Activated CD4-positive, CD25-positive, alpha-beta regulatory T cell treated with anti-CD3 and anti-CD28 coated beads, Interleukin-2, amount 50 U/mL, for 16 hours (primary cell): Measurements from ENCODE around the gene MSI2.
"Not testable (repeated sequence)": the region's sequence is repeated elsewhere in the genome, so short reads cannot be mapped to it uniquely, and the experiment has no call there.

Experiments used
- DNase-seq: peaks from one replicate; pipeline ENCODE4 v3.0.0-alpha.2; 2020; ENCODE audit warnings: low read depth, low spot score

The MSI2 gene

DNA sequence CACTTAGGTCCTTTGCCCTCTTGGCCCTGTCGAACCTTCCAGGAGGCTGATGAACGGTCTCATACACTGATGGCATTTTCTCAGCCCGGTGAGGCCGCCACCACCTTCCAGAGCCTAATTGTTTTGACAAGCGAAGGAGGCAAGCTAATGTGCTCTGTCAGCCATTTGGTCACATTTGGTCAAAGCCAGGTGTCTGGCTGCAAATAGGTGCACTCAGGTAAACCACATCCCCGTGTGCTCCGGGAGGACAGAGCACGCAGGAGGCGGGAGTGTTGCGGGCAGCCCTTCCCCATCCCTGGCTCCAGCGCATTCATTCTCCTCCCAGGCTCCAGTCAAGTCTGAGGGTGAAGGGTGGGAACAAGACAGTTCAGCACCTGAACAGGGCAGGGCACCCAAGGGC is 240.1 kb downstream of the MSI2 start:
- DNase-seq: no peak

DNA sequence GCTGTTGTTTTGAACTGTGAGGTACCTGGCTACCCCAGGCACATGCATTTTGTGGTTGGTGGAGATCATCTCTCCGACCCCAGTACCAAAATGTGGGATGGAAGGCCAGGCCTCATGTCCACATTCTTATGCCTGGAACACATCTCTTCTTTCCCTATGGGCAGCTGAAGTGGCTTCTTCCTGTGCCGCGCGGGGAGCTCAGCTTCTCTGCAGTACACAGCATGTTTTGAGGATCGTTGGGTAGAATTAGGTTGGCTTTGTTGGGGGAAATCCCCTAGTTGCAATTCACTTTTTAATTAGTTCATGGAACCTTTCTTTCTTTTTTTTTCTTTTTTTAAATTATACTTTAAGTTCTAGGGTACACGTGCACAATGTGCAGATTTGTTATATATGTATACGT is 242.1 kb downstream of the MSI2 start:
- DNase-seq: no peak

DNA sequence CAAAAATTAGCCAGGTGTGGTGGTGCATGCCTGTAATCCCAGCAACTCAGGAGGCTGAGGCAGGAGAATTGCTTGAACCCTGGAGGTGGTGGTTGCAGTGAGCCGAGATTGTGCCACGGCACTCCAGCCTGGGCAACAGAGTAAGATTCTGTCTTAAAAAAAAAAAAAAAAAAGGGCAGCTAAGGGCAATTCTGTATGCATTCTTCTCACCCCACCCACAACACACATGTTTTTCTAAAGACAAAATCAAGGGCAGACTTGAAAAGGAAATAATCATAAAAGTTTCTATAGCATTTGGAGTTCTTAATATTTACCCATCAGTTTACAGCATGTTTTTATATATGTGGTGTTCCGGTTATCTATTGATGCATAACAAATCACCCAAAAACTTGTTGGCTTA is 242.9 kb downstream of the MSI2 start:
- DNase-seq: not testable (repeated sequence)

DNA sequence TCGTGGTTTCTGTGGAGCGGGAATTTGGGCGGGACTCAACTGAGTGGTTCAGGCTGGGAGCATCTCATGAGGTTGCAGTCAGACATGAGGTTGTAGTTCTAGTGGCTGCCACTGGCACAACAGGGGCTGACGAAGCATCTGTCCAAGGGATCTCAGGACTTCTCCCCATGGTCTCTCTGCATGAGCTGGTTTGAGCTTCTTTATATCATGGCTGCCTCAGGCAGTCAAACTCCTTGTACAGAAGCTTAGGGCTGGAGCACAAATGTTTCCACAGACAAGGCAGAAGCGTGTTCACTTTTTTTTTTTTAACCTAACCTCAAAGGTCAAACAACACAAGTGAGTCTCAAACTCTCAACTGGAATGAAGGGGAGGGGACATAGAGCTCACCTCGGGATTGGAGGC is 243.3 kb downstream of the MSI2 start:
- DNase-seq: no peak

DNA sequence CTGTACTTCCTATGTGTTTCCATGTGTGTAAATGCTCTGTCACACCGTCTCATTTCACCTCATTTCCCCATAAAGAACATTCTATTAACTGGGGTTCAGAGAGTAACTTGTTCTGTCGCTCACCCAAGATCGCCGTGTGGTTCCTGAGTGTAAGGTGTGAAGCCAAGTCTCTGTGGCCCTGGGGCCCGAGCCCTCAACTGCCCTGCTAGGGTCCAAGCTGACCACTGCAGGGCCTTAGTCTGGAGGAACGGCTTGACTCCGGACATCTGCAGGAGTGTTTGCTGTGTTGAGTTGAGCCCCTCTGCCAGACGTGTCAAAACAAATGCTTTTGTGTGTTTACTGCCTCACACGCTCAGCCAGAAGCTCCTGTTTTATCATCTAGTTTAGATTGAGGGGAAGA is 244.7 kb downstream of the MSI2 start:
- no peak for DNase-seq

DNA sequence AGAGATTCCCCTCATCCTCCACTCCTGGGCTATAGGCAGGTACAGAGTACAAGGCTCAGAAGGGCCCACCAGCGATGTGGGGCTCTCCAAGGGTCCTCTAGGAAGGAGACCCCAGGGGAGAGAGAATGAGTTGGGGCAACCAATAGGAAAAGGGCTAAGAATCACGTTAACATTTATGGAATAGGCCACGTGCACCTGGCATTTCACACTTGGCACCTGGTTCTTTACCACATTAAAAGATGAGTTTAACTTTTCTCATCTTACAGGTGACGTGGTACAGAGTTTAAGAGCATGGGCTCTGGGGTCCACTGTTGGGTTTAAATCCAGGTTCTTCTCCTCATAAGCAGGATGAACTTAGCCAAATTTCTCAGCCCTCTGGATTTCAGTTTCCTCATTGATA is 245.7 kb downstream of the MSI2 start:
- no peak for DNase-seq

DNA sequence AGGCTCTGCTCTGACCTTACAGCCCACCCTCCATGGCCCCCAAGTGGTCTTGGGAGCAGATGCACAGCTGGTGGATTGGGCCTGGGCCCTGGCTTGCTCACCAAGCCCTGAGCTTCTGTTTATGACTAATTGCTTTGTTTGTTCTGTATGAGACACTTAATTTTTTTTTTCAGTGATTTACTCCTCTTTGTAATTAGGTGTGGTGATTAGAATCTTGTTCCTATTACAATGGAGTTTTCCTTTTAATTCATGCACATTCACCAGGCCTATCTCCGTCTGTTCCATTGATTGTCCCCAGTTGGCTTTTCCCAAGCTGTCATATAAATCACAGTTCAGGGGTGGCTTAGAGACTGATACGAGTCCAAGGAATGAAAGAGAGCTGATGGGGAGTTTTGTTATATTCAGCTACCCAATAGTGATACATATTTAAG is 246.5 kb downstream of the MSI2 start:
- DNase-seq: no peak

DNA sequence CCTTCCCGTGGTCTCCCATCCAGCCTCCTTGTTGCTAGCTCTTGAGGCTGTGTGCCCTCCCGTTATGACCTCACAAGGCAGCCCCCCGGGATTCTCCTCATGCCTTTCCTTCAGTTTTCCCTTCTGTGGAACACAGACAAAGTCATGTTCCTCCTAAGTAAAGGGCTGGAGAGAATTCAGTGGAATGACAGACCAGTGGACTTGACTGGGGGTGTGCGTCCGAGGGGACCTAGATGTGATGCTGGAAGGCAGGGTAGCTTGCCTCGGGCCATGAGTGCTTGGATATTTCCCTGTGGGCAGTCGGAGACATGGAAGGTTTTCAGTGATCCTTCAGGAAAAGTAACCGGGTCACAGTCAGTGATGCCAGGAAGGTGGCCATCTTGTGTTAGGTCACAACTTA is 247.9 kb downstream of the MSI2 start:
- no peak for DNase-seq

DNA sequence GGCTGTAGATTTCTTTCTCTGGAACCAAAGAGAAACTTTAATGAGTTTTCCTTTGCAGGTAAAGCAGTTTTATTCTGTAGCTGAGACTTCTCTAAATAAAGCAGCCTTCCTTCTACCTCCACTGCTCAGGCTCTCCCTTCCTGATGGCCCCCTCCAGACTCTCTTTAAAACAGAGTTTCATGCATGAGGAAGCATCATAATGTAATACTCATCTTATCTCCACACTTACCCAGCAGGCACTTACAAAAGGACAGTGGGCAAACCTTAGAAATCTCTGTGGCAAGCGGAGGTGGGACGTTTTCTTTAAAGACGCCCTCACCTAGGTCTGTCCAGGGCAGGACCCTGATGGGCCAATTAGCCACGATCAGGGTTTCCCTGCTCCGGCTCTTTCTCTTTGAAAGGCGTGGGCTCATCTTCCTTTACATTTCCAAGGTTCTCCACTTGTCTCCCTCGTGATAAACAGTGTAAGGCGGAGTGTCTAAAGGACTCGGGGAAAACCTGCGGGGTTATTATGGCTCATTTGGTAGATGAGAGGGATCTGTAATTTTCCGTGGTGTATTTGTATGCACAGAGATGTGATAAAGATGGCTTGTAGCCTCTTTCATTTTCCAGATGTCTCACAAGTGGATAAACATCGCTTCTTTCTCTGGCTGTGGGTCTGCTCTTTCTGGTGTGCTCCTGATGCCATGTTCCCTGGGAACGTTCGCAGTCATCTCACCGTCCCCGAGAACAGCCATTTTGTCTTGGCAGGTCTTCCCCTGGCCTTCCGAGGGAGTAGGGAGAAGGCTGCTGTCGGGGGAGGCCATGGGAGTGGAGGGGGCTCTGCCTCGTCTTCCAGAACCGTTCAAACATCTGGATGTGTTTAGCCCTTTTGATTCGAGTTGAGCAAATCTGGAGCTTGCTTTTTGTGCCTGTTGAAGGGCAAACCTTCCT is 249.8 kb downstream of the MSI2 start:
- no peak for DNase-seq

DNA sequence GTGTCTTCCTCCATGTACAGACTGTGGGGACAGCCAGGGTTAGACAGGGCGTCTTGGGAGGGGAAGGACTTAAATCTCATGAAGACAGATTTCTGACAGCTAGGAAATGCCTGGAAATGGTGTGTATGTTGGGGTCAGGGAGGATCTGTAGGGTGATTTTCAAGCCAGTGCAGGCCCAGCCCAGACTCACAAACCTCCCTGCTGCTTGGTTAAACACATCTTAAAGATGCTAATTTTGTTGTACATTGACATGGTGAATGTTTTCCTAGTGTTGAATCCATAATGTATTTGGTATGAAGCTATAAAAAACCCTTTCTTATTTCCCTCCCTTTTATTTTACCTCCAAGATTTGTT is 250.4 kb downstream of the MSI2 start:
- DNase-seq: no peak

DNA sequence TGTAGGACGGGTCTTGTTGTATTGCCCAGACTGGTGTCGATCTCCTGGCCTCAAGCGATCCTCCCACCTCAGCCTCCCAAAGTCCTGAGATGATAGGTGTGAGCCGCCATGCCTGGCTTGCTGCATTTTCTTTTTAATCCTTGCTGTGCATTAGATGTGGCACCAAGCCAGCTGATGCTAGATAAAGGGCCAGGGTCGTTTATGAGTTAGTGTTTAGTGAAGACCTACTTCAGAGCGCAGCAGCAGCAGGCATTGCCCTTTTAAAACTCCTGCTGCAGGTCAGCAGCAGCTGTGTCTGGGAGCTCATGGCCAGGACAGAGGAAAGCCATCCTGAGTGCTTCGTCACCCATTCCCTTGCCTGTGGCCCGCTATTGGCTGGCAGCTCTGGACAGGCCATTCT is 251.5 kb downstream of the MSI2 start:
- no peak for DNase-seq

DNA sequence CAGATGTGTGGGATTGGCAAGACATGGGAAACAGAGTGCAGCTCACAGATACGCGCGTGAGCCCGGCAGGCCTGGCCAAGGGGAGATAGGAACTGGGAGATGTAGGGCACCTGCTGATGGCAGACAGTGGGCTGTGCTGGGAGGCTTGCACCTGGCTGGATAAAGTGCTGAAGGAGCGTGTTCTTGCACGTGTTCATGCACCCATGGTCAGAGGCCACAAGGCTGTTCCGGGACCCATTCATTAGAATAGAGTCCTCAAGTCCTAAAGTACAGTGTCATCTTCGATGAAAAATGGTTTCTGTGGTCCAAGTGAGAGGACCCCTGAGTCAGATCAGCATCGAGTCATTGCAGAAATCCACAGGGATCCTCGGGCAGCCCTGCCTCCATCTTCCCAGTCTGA is 252.3 kb downstream of the MSI2 start:
- DNase-seq: no peak

DNA sequence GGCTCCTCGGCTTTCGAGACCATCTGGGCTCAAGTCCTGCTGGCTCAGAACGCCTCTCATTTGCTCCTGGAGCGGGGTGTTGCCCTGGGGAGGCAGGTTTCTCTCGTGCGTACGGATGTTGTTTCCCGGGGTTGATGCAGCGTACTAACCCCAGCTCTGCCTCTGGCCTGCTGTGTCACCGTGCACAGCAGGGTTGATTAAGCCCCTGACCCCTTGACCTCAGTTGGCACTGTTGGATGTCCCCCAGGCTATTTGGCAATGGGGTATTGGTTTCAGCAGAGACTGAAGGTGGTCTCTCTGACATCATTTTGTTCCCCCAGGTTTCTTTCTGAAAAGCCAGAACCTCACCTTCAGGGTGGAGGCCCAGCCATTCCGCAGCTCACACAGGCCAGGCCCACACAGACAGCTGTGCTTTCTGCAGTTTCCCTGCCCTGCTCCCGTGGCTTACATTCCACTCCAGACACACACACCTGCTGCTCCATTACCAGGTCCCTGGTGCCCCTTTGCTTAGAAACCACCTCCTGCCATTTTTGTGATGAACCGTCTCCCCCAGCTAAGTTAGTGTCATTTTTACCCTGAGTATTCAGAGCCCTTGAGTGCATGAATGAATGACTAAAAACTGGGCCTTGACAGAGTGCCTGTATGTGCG is 255.3 kb downstream of the MSI2 start:
- no peak for DNase-seq

DNA sequence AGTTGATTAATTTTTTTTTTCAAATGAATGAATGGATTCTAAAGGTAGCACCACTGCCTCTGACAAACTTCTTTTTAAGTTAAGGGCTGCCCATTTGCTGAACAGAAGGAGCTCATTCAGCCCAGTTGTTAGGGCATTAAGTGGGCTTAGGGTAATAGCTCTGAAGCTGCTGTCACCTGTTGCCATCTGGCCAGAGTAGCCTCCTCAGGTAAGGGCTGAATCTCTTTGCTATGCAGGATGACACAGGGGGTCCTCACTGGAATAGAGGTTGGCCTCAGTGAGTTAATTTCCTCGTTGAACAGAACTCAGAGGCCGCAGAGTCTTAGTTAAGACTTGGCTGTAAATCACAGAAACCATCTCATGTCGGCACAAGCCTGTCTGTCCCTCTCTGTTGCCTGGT is 255.9 kb downstream of the MSI2 start:
- DNase-seq: no peak

DNA sequence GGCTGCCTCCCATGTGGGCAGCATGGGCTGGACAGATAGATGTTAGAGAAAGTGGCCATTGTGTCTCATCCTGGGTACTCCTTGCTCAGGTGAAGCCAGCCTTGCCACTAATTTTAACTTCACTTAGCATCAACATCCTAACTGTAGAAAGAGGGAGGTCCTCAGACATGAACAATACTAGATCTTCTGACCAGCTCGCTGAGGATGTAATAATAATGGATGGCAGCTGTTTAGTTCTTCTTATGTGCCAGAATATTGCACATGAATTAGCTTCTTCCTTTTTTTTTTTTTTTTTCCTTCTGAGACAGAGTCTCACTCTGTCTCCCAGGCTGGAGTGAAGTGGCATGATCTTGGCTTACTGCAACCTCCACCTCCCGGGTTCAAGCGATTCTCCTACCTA is 256.4 kb downstream of the MSI2 start:
- no peak for DNase-seq

DNA sequence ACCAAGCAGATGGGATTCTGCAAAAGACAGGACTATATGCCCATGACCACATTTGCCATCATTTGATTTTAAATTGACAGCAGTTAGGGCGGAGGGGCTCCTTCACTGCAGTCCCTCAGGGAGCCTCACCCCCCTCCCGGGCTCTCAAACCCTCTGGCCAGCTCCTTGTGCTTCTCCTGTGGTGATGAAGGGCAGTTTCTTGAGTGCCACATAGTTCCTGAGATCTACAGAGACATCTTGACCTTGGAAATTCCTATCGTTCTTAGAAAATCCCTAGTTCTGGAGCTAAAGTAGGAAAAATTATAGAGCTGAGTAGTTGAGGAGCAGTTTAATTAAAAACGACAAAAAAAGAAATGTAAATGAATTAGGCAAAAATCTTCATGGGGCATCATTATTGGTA is 257.2 kb downstream of the MSI2 start:
- no peak for DNase-seq

DNA sequence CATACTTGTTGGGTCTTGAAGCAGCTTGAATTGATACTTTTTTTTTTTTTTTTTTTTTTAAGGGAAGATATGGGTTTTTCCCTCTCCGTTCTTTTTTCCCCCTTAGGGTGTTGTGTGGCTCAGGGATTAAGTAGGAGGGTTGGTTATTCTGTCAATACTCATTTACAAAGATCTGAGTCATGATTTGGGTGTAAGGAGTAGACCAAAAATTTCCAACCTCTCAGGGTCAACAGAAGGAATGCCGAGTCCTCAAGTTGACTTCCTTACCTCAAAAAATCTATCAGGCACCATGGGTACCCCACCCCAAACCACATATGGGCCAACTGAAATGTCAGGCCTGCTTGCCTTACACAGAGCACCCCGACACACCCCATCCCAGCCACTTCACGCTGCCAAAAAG is 258.3 kb downstream of the MSI2 start:
- DNase-seq: no peak

DNA sequence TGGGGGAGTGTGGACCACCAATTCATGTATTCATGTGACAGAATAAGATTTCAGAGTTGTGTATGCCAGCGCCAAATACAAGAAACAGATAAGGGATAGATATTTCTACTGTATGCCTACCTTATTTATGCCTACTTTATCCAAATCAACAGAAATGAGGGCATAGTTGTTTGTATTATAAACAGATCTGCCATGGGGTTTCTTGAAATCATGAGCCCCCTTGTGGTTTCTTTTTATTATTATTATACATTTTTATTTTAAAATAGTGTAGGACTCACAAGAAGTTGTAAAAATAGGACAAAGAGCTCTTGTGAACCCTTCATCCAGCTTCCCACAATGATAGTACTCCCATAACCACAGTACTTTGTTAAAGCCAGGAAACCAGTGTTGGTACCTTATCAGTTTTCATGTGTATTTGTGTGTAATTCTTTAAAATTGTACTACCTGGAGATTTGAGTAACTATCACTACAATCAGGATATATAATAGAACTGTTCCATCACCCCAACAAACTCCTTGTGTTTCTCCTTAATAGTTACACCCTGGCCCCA is 259.4 kb downstream of the MSI2 start:
- no peak for DNase-seq

DNA sequence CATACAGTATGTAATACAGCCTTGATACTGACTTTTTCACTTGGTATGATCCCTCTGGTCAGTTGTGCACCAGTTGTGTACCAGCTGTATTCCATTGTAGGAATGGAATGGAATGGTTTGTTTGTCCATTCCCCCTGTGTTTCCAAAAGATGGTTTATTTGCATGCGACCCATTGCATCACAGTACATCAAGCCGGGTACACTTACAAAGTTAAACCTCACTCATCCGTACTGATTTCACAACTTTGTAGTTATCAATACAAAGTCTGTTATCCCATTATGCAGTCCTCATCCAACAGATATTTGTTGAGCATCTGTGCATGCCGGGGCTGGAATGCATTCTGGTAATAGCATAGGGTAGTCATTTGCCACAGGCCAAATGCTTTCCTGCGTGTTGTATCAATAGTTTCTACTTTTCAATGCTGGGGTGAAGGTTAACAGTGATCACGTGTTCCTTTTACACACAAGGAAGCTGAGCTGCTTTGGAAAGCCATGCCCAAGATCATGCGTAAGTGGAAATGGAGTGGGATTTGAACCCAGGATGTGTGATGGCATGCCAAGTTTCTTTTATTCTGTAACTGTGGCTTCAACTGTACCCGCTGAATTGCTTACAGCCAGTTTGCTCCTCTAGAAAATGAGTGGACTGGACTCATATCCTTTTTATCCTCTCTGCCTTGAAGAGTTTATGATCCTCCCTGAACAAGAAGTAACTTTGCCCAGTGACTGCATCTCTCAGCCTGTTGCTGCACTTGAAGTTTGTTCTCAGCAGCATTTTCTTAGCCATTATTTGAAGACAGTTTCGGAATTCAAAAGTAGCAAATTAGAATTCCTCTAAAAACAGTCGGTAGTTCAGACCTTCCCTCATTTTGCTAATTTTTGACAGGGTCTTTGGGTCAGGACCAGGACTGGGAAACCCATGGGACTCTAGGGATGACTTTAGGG is 260.2 kb downstream of the MSI2 start:
- DNase-seq: no peak

DNA sequence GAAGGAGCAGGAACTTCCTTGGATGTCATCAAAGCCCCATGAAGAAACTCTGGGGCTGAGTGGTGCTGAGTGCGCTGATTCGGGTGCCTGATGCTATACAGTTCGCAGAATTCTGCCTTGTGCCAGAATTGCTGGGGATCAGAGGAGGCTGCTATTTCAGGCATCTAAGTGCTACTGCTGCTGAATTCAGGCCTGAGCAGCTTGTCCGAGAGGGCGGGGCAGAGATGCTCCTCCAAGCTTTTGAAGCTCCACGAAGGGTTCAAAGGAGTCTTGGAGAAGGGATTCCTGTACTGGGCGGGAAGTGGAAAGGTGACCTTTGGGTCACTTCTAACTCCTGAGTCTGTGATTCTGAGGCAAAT is 260.9 kb downstream of the MSI2 start:
- no peak for DNase-seq

DNA sequence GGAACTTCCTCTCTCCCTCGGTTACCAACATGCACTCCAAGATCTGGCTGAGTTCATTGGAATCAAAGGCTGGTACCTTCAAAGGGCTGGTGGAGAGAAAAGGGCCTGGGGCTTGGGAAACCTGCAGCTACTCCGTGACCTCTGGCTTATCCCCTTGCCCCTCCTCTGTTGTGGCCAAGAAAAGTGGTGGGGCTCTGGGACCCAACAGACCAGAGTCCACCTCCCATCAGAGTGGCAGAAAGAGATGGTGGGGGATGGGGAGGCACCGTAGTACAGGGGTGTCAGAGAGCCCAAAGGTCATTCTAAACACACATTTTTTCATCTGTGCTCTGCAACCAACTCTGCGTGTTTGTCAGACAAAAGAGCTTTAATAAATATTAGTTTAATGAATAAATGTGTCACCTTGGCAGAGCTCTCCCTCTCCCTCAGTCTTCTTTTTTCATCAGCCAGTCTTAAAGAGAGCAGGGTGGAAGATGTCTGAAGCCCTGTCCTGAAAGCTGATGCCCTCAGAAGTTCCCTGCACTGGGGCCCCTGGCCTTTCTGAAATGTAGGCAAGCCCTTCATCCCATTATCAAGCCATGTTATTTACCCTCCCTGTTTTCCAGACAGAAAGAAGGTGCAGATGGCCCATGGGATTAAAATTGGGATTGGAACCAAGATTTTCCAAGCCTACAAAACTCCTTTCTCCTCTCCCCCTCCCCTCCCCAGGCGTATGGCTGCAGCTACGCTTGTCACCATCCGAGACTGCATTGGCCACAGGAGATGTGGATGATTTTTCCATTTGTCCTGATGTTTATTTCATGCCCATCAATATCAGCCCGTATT is 261.5 kb downstream of the MSI2 start:
- DNase-seq: no peak
